ENCODE measurements around the gene NDUFS7.

NDUFS7 gene

GRCh38 chr19:1386945-1387683 lies 3.4 kb downstream of the NDUFS7 start:
- no peak for DNase-seq (ENCODE audit: low spot score)

- no peak for DNase-seq (ENCODE audit: low spot score)
Measured at GRCh38 chr19:1387684-1388636, 4.3 kb downstream of the NDUFS7 start.

GRCh38 chr19:1388637-1389026 lies 4.9 kb downstream of the NDUFS7 start:
- DNase-seq (ENCODE audit: low spot score), result no peak

- DNase-seq (ENCODE audit: low spot score), result no peak
Measured at GRCh38 chr19:1389033-1389940, 5.6 kb downstream of the NDUFS7 start.

GRCh38 chr19:1390890-1391423 lies 7.2 kb downstream of the NDUFS7 start:
- DNase-seq (ENCODE audit: low spot score), result no peak

GRCh38 chr19:1392407-1392806 lies 8.7 kb downstream of the NDUFS7 start:
- no peak for DNase-seq (ENCODE audit: low spot score)

- no peak for DNase-seq (ENCODE audit: low spot score)
Measured at GRCh38 chr19:1392939-1393530, 9.3 kb downstream of the NDUFS7 start.

GRCh38 chr19:1393841-1394240 lies 10.1 kb downstream of the NDUFS7 start:
- DNase-seq (ENCODE audit: low spot score), result no peak

- DNase-seq (ENCODE audit: low spot score), result no peak
Measured at GRCh38 chr19:1394252-1395193, 10.8 kb downstream of the NDUFS7 start.

GRCh38 chr19:1395194-1396018 lies 11.7 kb downstream of the NDUFS7 start:
- no peak for DNase-seq (ENCODE audit: low spot score)

- no peak for DNase-seq (ENCODE audit: low spot score)
Measured at GRCh38 chr19:1396019-1396767, 12.5 kb downstream of the NDUFS7 start.

GRCh38 chr19:1396768-1397679 lies 13.3 kb downstream of the NDUFS7 start:
- no peak for DNase-seq (ENCODE audit: low spot score)

GRCh38 chr19:1397838-1398237 lies 14.1 kb downstream of the NDUFS7 start:
- no peak for DNase-seq (ENCODE audit: low spot score)

GRCh38 chr19:1399079-1399478 lies 15.4 kb downstream of the NDUFS7 start:
- no peak for DNase-seq (ENCODE audit: low spot score)

GRCh38 chr19:1399745-1400144 lies 16.0 kb downstream of the NDUFS7 start:
- no peak for DNase-seq (ENCODE audit: low spot score)

- DNase-seq (ENCODE audit: low spot score), result peak; percentile 56
Measured at GRCh38 chr19:1400281-1401137, 16.8 kb downstream of the NDUFS7 start.

All from RKO (cell line).